GM23338 (cell line): ENCODE measurements around the gene SCAMP1. TPM values are rescaled to one million over a fixed set of nuclear protein-coding genes. Genes with fewer than 3 reads are reported as not detected.

Experiments used
- ATAC-seq: fragments of 200-7000 bp; cut with Tn5 transposase; 3 replicates; pipeline ENCODE4 v1.9.1; 2020
- DNase-seq: peaks from one replicate; pipeline ENCODE4 v3.0.0-alpha.2; 2015; ENCODE audit warnings: low spot score
- H2AFZ ChIP-seq: fragments of 200-600 bp; sonication (generic); 2 replicates; pipeline ENCODE4 v1.8.0; 2016; ENCODE audit warnings: antibody characterized with exemption, mild to moderate bottlenecking, moderate library complexity
- H3F3A ChIP-seq: fragments of 200-600 bp; sonication (generic); replicated peaks from 2 replicates; pipeline ENCODE4 v1.8.0; 2017; ENCODE audit warnings: antibody characterized with exemption, mixed run types, low read depth
- H3K27ac ChIP-seq: fragments of 200-600 bp; sonication (generic); 2 replicates; pipeline ENCODE4 v1.6.1; 2016; ENCODE audit warnings: low read depth
- H3K27me3 ChIP-seq: fragments of 200-600 bp; sonication (generic); 2 replicates; pipeline ENCODE4 v1.8.0; 2016; ENCODE audit warnings: mild to moderate bottlenecking, mixed run types, moderate library complexity; ENCODE audit not compliant: insufficient read depth
- H3K36me3 ChIP-seq: fragments of 200-600 bp; sonication (generic); 2 replicates; pipeline ENCODE4 v1.8.0; 2016; ENCODE audit warnings: mild to moderate bottlenecking; ENCODE audit not compliant: insufficient read depth
- H3K4me1 ChIP-seq: fragments of 200-600 bp; sonication (generic); 2 replicates; pipeline ENCODE4 v1.8.0; 2016; ENCODE audit warnings: mild to moderate bottlenecking, moderate library complexity; ENCODE audit not compliant: insufficient read depth
- H3K4me2 ChIP-seq: fragments of 200-600 bp; sonication (generic); 2 replicates; pipeline ENCODE4 v1.7.1; 2017; ENCODE audit warnings: mixed run types
- H3K4me3 ChIP-seq: fragments of 200-600 bp; sonication (generic); 2 replicates; pipeline ENCODE4 v1.6.1; 2016; ENCODE audit warnings: mixed run types
- H3K79me2 ChIP-seq: fragments of 200-600 bp; sonication (generic); replicated peaks from 2 replicates; pipeline ENCODE4 v1.8.0; 2017; ENCODE audit warnings: mild to moderate bottlenecking; ENCODE audit not compliant: insufficient read depth
- H3K9me2 ChIP-seq: fragments of 200-600 bp; sonication (generic); 2 replicates; pipeline ENCODE4 v1.8.0; 2017; ENCODE audit not compliant: insufficient read depth
- H4K20me1 ChIP-seq: fragments of 200-600 bp; sonication (generic); replicated peaks from 2 replicates; pipeline ENCODE4 v1.8.0; 2017; ENCODE audit warnings: mild to moderate bottlenecking; ENCODE audit not compliant: insufficient read depth
- H3K27ac Mint-ChIP-seq: 2 replicates; pipeline ENCODE4 v1.8.0; 2020; ENCODE audit warnings: inconsistent platforms, mild to moderate bottlenecking, moderate library complexity, mixed read lengths
- H3K27me3 Mint-ChIP-seq: 3 replicates; pipeline ENCODE4 v1.8.0; 2022; ENCODE audit warnings: low read depth, mild to moderate bottlenecking, moderate library complexity, mixed read lengths, inconsistent platforms; ENCODE audit not compliant: insufficient read depth, poor library complexity
- H3K36me3 Mint-ChIP-seq: 3 replicates; pipeline ENCODE4 v1.8.0; 2021; ENCODE audit warnings: low read depth, mild to moderate bottlenecking, inconsistent platforms, moderate library complexity, mixed read lengths
- H3K4me1 Mint-ChIP-seq: 3 replicates; pipeline ENCODE4 v1.8.0; 2020; ENCODE audit warnings: mild to moderate bottlenecking, inconsistent platforms, mixed read lengths
- H3K4me3 Mint-ChIP-seq: 3 replicates; pipeline ENCODE4 v1.8.0; 2021; ENCODE audit warnings: moderate library complexity, mild to moderate bottlenecking, inconsistent platforms, mixed read lengths
- H3K9me3 Mint-ChIP-seq: 3 replicates; pipeline ENCODE4 v1.8.0; 2020; ENCODE audit warnings: moderate library complexity, mild to moderate bottlenecking, inconsistent platforms, mixed read lengths
- CTCF ChIP-seq, 2 experiments: fragments of 200-600 bp in 1 of 2; sonication (generic) in 1 of 2; conservative IDR thresholded peaks; 2 replicates each; pipeline versions ENCODE4 v1.5.1 to v1.6.1; 2016 to 2017; ENCODE audit warnings: antibody characterized with exemption in 2 of 2, low read depth in 2 of 2, mild to moderate bottlenecking in 2 of 2, moderate library complexity in 1 of 2
- EZH2 ChIP-seq: fragments of 200-600 bp; sonication (generic); IDR thresholded peaks from one replicate; pipeline ENCODE4 v1.8.0; 2017; ENCODE audit warnings: antibody characterized with exemption, mild to moderate bottlenecking, low read depth; ENCODE audit not compliant: unreplicated experiment
- JUNB ChIP-seq: IDR thresholded peaks from one replicate; pipeline ENCODE4 v1.6.1; 2016; ENCODE audit warnings: antibody characterized with exemption; ENCODE audit not compliant: unreplicated experiment
- POLR2AphosphoS5 ChIP-seq: IDR thresholded peaks from 2 replicates; pipeline ENCODE4 v1.6.1; 2016; ENCODE audit warnings: antibody characterized with exemption, low read depth
- STAT1 ChIP-seq: IDR thresholded peaks from one replicate; pipeline ENCODE4 v1.6.1; 2016; ENCODE audit warnings: antibody characterized with exemption; ENCODE audit not compliant: unreplicated experiment
- polyA plus RNA-seq: library from polyadenylated mRNA; unstranded; fragments of >200 nt; fragmentation: Nextera tagmentation; extraction: Ambion mirVana; gene quantifications from 2 replicates; pipeline ENCODE4 v1.2.1, GENCODE V29; 2016
- total RNA-seq: library from RNA; depleted of rRNA; stranded (reverse); fragments of >200 nt; shearing (Covaris generic); gene quantifications from 2 replicates; pipeline ENCODE4 v1.2.3, GENCODE V29; 2014
- TF ChIP-seq, protein P1 (sequence below): fragments of 250-450 bp; sonication (Bioruptor Pico); IDR thresholded peaks from 2 replicates; pipeline ENCODE4 v1.5.0; 2020; ENCODE audit warnings: mild to moderate bottlenecking, moderate library complexity

SCAMP1 gene
- total and polyA plus RNA-seq, 2 experiments from 2014 or later, result 26.8 to 53.9 TPM

DNA sequence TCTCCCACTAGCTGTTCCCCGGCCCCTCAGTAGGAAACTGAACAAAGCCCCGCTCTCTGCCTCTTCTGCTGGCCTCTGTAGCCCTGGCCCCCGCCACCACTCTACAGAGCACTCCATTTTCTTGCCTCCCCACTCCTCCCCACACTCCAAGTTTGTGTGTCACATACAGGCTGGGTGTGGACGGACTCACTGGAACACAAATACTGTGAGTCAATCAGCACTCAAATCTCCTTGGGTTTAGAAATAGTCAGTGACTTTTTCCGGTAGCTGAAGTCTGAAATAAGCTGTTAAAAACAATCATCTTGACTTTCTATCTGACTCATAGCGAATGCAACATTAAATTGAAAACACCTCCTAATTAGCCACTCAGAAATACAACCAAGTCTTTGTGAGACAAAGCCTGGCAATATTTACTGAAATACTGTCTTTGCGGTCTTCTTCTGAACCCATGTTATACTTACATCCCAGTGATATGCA is 165.7 kb downstream of the SCAMP1 start:
- Histone ChIP-seq H3K79me2 (peaks cover 45% of the 10 kb centered on the region), H2AFZ (no peak overlapping the region), H3F3A (no peaks in the 10 kb centered on the region), H3K27me3 (no peaks in the 10 kb centered on the region), H3K4me1 (peaks cover 12% of the 10 kb centered on the region), H3K4me3 (no peak overlapping the region), H3K4me2 (no peak overlapping the region), H3K36me3 (no peaks in the 10 kb centered on the region), H4K20me1 (peaks cover 11% of the 10 kb centered on the region), H3K9me2 (0 out of 2 replicates have a peak, but pooled peaks cover 4% of the 10 kb centered on the region), H3K27ac (no peak overlapping the region)
- Mint-ChIP-seq H3K4me1 (peaks cover 40% of the 10 kb centered on the region), H3K36me3 (no peaks in the 10 kb centered on the region; the same call in 2 of the 3 replicates), H3K27ac (peak overlapping the region; percentile 92; the same call in 1 of the 2 replicates), H3K4me3 (no peak overlapping the region), H3K9me3 (no peaks in the 10 kb centered on the region), H3K27me3 (no peaks in the 10 kb centered on the region)
- ATAC-seq (no peak), DNase-seq (no peak)
- TF ChIP-seq STAT1 (no peak), CTCF (conservative IDR thresholded peaks at IDR 0.05; ENCODE audit: low read depth in 2 of 2) (no peak), EZH2 (no peak), JUNB (no peak), POLR2AphosphoS5 (no peak)
- TF ChIP-seq, protein P1, sequence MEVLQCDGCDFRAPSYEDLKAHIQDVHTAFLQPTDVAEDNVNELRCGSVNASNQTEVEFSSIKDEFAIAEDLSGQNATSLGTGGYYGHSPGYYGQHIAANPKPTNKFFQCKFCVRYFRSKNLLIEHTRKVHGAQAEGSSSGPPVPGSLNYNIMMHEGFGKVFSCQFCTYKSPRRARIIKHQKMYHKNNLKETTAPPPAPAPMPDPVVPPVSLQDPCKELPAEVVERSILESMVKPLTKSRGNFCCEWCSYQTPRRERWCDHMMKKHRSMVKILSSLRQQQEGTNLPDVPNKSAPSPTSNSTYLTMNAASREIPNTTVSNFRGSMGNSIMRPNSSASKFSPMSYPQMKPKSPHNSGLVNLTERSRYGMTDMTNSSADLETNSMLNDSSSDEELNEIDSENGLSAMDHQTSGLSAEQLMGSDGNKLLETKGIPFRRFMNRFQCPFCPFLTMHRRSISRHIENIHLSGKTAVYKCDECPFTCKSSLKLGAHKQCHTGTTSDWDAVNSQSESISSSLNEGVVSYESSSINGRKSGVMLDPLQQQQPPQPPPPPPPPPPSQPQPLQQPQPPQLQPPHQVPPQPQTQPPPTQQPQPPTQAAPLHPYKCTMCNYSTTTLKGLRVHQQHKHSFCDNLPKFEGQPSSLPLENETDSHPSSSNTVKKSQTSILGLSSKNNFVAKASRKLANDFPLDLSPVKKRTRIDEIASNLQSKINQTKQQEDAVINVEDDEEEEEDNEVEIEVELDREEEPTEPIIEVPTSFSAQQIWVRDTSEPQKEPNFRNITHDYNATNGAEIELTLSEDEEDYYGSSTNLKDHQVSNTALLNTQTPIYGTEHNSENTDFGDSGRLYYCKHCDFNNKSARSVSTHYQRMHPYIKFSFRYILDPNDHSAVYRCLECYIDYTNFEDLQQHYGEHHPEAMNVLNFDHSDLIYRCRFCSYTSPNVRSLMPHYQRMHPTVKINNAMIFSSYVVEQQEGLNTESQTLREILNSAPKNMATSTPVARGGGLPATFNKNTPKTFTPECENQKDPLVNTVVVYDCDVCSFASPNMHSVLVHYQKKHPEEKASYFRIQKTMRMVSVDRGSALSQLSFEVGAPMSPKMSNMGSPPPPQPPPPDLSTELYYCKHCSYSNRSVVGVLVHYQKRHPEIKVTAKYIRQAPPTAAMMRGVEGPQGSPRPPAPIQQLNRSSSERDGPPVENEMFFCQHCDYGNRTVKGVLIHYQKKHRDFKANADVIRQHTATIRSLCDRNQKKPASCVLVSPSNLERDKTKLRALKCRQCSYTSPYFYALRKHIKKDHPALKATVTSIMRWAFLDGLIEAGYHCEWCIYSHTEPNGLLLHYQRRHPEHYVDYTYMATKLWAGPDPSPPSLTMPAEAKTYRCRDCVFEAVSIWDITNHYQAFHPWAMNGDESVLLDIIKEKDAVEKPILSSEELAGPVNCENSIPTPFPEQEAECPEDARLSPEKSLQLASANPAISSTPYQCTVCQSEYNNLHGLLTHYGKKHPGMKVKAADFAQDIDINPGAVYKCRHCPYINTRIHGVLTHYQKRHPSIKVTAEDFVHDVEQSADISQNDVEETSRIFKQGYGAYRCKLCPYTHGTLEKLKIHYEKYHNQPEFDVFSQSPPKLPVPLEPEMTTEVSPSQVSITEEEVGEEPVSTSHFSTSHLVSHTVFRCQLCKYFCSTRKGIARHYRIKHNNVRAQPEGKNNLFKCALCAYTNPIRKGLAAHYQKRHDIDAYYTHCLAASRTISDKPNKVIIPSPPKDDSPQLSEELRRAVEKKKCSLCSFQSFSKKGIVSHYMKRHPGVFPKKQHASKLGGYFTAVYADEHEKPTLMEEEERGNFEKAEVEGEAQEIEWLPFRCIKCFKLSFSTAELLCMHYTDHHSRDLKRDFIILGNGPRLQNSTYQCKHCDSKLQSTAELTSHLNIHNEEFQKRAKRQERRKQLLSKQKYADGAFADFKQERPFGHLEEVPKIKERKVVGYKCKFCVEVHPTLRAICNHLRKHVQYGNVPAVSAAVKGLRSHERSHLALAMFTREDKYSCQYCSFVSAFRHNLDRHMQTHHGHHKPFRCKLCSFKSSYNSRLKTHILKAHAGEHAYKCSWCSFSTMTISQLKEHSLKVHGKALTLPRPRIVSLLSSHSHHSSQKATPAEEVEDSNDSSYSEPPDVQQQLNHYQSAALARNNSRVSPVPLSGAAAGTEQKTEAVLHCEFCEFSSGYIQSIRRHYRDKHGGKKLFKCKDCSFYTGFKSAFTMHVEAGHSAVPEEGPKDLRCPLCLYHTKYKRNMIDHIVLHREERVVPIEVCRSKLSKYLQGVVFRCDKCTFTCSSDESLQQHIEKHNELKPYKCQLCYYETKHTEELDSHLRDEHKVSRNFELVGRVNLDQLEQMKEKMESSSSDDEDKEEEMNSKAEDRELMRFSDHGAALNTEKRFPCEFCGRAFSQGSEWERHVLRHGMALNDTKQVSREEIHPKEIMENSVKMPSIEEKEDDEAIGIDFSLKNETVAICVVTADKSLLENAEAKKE (CRISPR knock-in tag), result no peak
